Left lung (tissue), 10 donors: ENCODE data around the gene APOBEC3G. TPM values are rescaled to one million over a fixed set of nuclear protein-coding genes. Genes with fewer than 3 reads are reported as not detected.
"Not testable (repeated sequence)": the region's sequence is repeated elsewhere in the genome, so short reads cannot be mapped to it uniquely, and the experiment has no call there.

Experiments used
- ATAC-seq: fragments of 200-7000 bp; cut with Tn5 transposase; one replicate; pipeline ENCODE4 v1.9.1; 2020; ENCODE audit warnings: moderate library complexity
- DNase-seq, 4 donors: peaks; one replicate each; pipeline ENCODE4 v3.0.0-alpha.2; 2013 to 2020
- H3K27ac ChIP-seq, 2 donors: fragments of 200-600 bp; sonication (generic) in 1 of 2; one replicate each; pipeline versions ENCODE4 v1.5.0 to v1.8.0; 2020 to 2021
- H3K27me3 ChIP-seq, 2 donors: fragments of 200-600 bp; sonication (generic) in 1 of 2; one replicate each; pipeline versions ENCODE4 v1.5.0 to v1.8.0; 2020 to 2021
- H3K36me3 ChIP-seq, 2 donors: fragments of 200-600 bp; sonication (generic) in 1 of 2; one replicate each; pipeline versions ENCODE4 v1.5.0 to v1.8.0; 2020 to 2021
- H3K4me1 ChIP-seq, 2 donors: fragments of 200-600 bp; one replicate each; pipeline ENCODE4 v1.8.0; 2021
- H3K4me3 ChIP-seq, 2 donors: fragments of 200-600 bp; sonication (generic) in 1 of 2; one replicate each; pipeline versions ENCODE4 v1.5.0 to v1.8.0; 2020 to 2021; ENCODE audit warnings: mild to moderate bottlenecking in 1 of 2
- H3K9me3 ChIP-seq, 2 donors: fragments of 200-600 bp; sonication (generic) in 1 of 2; one replicate each; pipeline versions ENCODE4 v1.5.0 to v1.8.0; 2020 to 2021
- intact Hi-C, 2 donors: fragments of 100-400 bp; cut with DNase I; formaldehyde crosslinking; loops; one replicate each; pipeline versions ENCODE4 v1.11.2 to v1.14.2; 2022
- polyA plus RNA-seq, 6 donors: library from polyadenylated mRNA; unstranded; fragments of 120-200 nt; gene quantifications; one replicate each; pipeline ENCODE4 v1.2.1, GENCODE V29; 2013; ENCODE audit not compliant: insufficient read length in 6 of 6
- total RNA-seq, 2 donors: library from RNA; stranded (reverse); fragmentation: NEBNext Ultra II Directional; extraction: Animal tissue kit (Norgen Biotek cat#: 25700); gene quantifications; one replicate each; pipeline ENCODE4 v1.2.1, GENCODE V29; 2021
- TF ChIP-seq, protein P1 (sequence below), 2 donors: fragments of 200-600 bp; sonication (generic) in 1 of 2; IDR thresholded peaks; one replicate each; pipeline versions ENCODE4 v1.5.0 to v1.8.0; 2021; ENCODE audit warnings: antibody characterized with exemption in 2 of 2
- donor health status: DM: no; HTN: yes; CAD: no.
- donor health status: DM: no; HTN: no; CAD: no.

The APOBEC3G gene
- total and polyA plus RNA-seq, 8 donors: 8.2 to 19.1 (median 15.7) TPM

- intact Hi-C loops: no loop called here
- ATAC-seq (no peak), DNase-seq (no peak)
- peaks cover 6 to 19% of the 10 kb centered on the region in 2 donors for H3K4me1 ChIP-seq
- no peaks in the 10 kb centered on the region for H3K27me3 ChIP-seq
- TF ChIP-seq, protein P1, sequence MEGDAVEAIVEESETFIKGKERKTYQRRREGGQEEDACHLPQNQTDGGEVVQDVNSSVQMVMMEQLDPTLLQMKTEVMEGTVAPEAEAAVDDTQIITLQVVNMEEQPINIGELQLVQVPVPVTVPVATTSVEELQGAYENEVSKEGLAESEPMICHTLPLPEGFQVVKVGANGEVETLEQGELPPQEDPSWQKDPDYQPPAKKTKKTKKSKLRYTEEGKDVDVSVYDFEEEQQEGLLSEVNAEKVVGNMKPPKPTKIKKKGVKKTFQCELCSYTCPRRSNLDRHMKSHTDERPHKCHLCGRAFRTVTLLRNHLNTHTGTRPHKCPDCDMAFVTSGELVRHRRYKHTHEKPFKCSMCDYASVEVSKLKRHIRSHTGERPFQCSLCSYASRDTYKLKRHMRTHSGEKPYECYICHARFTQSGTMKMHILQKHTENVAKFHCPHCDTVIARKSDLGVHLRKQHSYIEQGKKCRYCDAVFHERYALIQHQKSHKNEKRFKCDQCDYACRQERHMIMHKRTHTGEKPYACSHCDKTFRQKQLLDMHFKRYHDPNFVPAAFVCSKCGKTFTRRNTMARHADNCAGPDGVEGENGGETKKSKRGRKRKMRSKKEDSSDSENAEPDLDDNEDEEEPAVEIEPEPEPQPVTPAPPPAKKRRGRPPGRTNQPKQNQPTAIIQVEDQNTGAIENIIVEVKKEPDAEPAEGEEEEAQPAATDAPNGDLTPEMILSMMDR (IDR thresholded peaks at IDR 0.05): no peak
- no peaks in the 10 kb centered on the region for H3K36me3 ChIP-seq
- H3K9me3 ChIP-seq: no peaks in the 10 kb centered on the region
- no peak overlapping the region for H3K4me3 ChIP-seq
- H3K27ac ChIP-seq: no peak overlapping the region
These were observed 3.1 kb upstream of the APOBEC3G start for GRCh38 chr22:39073981-39074380.

DNA sequence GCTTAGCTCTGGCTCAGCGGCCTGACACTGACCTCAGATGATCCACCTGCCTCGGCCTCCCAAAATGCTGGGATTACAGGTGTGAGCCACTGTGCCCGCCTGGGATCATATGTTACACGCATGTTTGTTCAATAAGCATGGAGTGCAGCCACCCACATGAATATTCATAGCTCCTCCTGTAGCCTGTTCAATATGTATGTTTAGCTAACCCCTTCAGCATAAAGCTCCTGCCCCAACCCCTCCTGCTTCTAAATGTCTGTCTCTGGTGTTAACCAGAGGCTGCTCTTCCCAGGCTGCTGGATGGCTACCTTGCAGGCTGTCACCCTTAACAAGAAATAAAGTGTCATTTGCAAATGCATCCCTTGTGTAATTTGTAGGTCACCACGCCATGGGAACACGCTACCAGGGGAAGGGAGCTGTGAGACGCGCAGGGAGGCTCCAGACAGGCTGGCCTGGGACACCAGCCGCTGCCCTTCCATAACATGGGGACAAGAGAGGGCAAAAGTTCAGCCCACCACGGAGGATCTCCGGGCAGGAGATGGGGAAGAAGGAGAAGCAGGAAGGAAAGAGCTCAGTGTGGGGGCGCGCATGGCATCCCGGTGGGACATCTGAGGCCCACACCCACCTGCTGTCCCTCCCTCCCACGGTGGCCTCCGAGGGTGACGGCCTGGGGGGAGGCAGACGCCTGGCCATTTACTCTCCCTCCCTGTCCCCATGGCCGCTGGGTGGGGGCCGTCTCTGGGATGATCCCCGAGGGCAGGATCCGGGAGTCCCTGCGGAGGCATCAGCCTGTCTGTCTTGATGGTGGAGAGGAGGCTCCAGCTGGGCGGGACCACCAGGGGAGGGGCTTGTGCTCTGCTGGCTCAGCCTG, 685 bp upstream of the APOBEC3G start:
- H3K36me3 ChIP-seq, intact Hi-C loops, DNase-seq, H3K27me3 ChIP-seq, H3K9me3 ChIP-seq: not testable (repeated sequence)
- Histone ChIP-seq H3K4me1 (peaks cover 6 to 19% of the 10 kb centered on the region in 2 donors), H3K27ac (peak overlapping the region in 1 of 2 donors; percentile 41), H3K4me3 (peak overlapping the region in 1 of 2 donors; percentile 58)
- peak; percentile 89 for ATAC-seq

DNA sequence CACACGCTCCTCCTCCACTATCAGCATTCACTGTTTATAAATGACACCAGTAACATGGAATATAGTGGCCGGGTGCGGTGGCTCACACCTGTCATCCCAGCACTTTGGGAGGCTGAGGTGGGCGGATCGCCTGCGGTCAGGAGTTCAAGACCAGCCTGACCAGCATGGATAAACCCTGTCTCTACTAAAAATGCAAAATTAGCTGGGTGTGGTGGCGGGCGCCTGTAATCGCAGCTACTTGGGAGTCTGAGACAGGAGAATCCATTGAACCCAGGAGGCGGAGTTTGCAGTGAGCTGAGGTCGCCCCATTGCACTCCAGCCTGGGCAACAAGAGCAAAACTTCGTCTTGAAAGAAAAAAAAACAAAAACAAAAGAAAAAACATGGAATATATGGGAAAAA, 837 bp downstream of the APOBEC3G start:
- intact Hi-C loops, H3K9me3 ChIP-seq, ATAC-seq, H3K27me3 ChIP-seq: not testable (repeated sequence)
- DNase-seq: peak in 1 of 4 donors; percentile 42
- H3K36me3 ChIP-seq: peaks cover 0 to 16% of the 10 kb centered on the region in 2 donors
- H3K4me1 ChIP-seq: peaks cover 6 to 19% of the 10 kb centered on the region in 2 donors
- peak overlapping the region in 1 of 2 donors; percentile 80 for H3K27ac ChIP-seq
- peak overlapping the region; percentile 27 to 58 for H3K4me3 ChIP-seq

DNA sequence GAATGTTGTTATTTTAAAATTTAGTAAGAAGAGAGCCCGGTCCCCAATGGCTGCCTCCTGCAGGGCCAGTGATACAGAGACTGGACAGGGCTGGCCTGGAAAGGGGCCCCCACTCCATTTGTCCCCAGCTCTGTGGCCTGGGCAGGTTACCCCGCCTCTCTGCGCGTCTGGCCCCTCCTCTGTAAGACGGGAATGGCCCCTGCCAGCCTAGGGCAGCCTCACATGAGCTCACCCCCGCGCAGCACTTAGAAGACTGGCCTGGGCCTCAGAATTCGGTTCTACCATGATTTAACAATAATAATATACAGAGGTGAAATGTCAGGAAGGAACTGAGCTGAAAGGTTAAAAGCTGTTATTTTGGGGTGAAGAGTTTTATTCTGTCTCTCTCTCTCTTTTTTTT, 1.3 kb downstream of the APOBEC3G start:
- peak overlapping the region in 1 of 2 donors; percentile 58 for H3K4me3 ChIP-seq
- DNase-seq (peak in 1 of 4 donors; percentile 41), ATAC-seq (no peak)
- H3K9me3 ChIP-seq: no peaks in the 10 kb centered on the region
- H3K4me1 ChIP-seq: peaks cover 6 to 19% of the 10 kb centered on the region in 2 donors
- H3K36me3 ChIP-seq: peaks cover 0 to 16% of the 10 kb centered on the region in 2 donors
- no peaks in the 10 kb centered on the region for H3K27me3 ChIP-seq
- TF ChIP-seq, protein P1 (IDR thresholded peaks at IDR 0.05): no peak
- intact Hi-C loops: no loop called here
- H3K27ac ChIP-seq: peak overlapping the region in 1 of 2 donors; percentile 80

GRCh38 chr22:39079054-39079637, 2.1 kb downstream of the APOBEC3G start:
- ATAC-seq, H3K9me3 ChIP-seq, intact Hi-C loops, H3K4me3 ChIP-seq, H3K27ac ChIP-seq, H3K27me3 ChIP-seq: not testable (repeated sequence)
- DNase-seq: peak in 1 of 4 donors; percentile 10
- Histone ChIP-seq H3K36me3 (peaks cover 0 to 16% of the 10 kb centered on the region in 2 donors), H3K4me1 (peaks cover 6 to 19% of the 10 kb centered on the region in 2 donors)

DNA sequence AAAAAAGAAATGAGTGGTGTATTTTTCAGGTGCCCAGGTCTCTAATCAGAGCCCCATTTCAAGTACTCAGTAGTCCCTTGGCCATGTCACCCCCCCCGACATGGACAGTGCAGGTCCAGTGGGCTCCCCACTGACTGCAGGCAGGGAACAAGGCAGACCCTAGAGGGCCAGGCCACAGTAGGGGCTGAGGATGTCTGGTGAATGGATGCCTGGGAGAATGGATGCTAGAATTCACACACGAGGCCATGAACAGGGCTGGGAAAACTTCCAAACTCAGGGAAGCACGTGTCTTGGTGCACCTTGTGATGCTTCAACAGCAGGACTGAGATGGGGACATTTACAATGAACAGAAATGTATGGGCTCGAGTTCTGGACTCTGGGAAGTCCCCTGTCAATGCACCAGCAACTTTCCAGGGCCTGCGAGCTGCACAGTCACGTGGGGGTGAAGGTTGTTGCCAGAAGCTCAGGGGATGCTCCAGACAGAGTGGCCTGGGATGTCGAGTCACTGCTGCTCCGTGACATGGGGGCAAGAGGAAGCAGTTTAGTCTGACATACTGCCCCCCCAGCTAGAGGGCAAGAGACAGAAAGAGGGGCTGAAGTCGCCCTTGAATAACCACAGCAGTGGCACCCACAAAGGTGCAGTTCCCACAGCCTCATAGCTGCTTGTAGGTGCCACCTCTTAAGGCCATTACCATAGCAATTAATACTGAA, 3.1 kb downstream of the APOBEC3G start:
- intact Hi-C loops: no loop called here
- H3K4me3 ChIP-seq: no peak overlapping the region
- peak in 1 of 4 donors; percentile 21 for DNase-seq
- H3K27ac ChIP-seq: no peak overlapping the region
- H3K36me3 ChIP-seq: peaks cover 0 to 16% of the 10 kb centered on the region in 2 donors
- TF ChIP-seq, protein P1 (IDR thresholded peaks at IDR 0.05): no peak
- no peaks in the 10 kb centered on the region for H3K27me3 ChIP-seq
- no peak for ATAC-seq
- H3K4me1 ChIP-seq: peaks cover 6 to 19% of the 10 kb centered on the region in 2 donors
- H3K9me3 ChIP-seq: no peaks in the 10 kb centered on the region
